ENCODE measurements around the gene TOM1L2.
"Not testable (repeated sequence)": the region's sequence is repeated elsewhere in the genome, so short reads cannot be mapped to it uniquely, and the experiment has no call there.

TOM1L2 gene

GRCh38 chr17:17966399-17966798, 5.8 kb downstream of the TOM1L2 start:
- DNase-seq, result no peak

GRCh38 chr17:17965152-17965721, 7.0 kb downstream of the TOM1L2 start:
- no peak for DNase-seq

GRCh38 chr17:17964710-17965109, 7.5 kb downstream of the TOM1L2 start:
- DNase-seq, result no peak

- DNase-seq, result no peak
Measured at GRCh38 chr17:17963694-17964436, 8.3 kb downstream of the TOM1L2 start.

GRCh38 chr17:17963066-17963465, 9.1 kb downstream of the TOM1L2 start:
- no peak for DNase-seq

- DNase-seq, result no peak
Measured at GRCh38 chr17:17960500-17961030, 11.6 kb downstream of the TOM1L2 start.

GRCh38 chr17:17959520-17960361, 12.5 kb downstream of the TOM1L2 start:
- DNase-seq, result no peak

- no peak for DNase-seq
Measured at GRCh38 chr17:17958982-17959381, 13.2 kb downstream of the TOM1L2 start.

GRCh38 chr17:17957584-17957916, 14.7 kb downstream of the TOM1L2 start:
- DNase-seq, result no peak

GRCh38 chr17:17955790-17956341, 16.3 kb downstream of the TOM1L2 start:
- DNase-seq, result not testable (repeated sequence)

GRCh38 chr17:17954079-17954478, 18.1 kb downstream of the TOM1L2 start:
- no peak for DNase-seq

- no peak for DNase-seq
Measured at GRCh38 chr17:17952691-17953090, 19.5 kb downstream of the TOM1L2 start.

- no peak for DNase-seq
Measured at GRCh38 chr17:17951524-17951923, 20.7 kb downstream of the TOM1L2 start.

GRCh38 chr17:17950806-17951205, 21.4 kb downstream of the TOM1L2 start:
- no peak for DNase-seq

GRCh38 chr17:17950347-17950746, 21.9 kb downstream of the TOM1L2 start:
- no peak for DNase-seq

- no peak for DNase-seq
Measured at GRCh38 chr17:17947966-17948365, 24.2 kb downstream of the TOM1L2 start.

GRCh38 chr17:17947309-17947708, 24.9 kb downstream of the TOM1L2 start:
- DNase-seq, result no peak

GRCh38 chr17:17946093-17946492, 26.1 kb downstream of the TOM1L2 start:
- DNase-seq, result no peak

- DNase-seq, result no peak
Measured at GRCh38 chr17:17944743-17945142, 27.5 kb downstream of the TOM1L2 start.

- no peak for DNase-seq
Measured at GRCh38 chr17:17944242-17944641, 28.0 kb downstream of the TOM1L2 start.

GRCh38 chr17:17943281-17943984, 28.8 kb downstream of the TOM1L2 start:
- no peak for DNase-seq

GRCh38 chr17:17942846-17943245, 29.4 kb downstream of the TOM1L2 start:
- no peak for DNase-seq

- no peak for DNase-seq
Measured at GRCh38 chr17:17941015-17941414, 31.2 kb downstream of the TOM1L2 start.
